ENCODE data around the gene ZSCAN5B.

Gene ZSCAN5B

GRCh38 chr19:56144376-56144775 lies 53.2 kb downstream of the ZSCAN5B start:
- DNase-seq, result no peak

- DNase-seq, result no peak
Observed at GRCh38 chr19:56142897-56143434, 54.6 kb downstream of the ZSCAN5B start.

GRCh38 chr19:56142087-56142787 lies 55.3 kb downstream of the ZSCAN5B start:
- DNase-seq, result no peak

- peak; percentile 21 to 26 for DNase-seq
Observed at GRCh38 chr19:56141417-56141993, 56.1 kb downstream of the ZSCAN5B start.

- peak; percentile 99 to 100 for DNase-seq
Observed at GRCh38 chr19:56140583-56141416, 56.8 kb downstream of the ZSCAN5B start, which contains the start of gene ZNF444. Gene ZNF444, plus strand, starts transcription at chr19:56141287. Its CDS starts 5,625 bp downstream, at chr19:56146912.

GRCh38 chr19:56139847-56140582 lies 57.6 kb downstream of the ZSCAN5B start:
- DNase-seq, result no peak

Measured in activated CD4-positive, alpha-beta T cell treated with anti-CD3 and anti-CD28 coated beads for 4 hours (primary cell).